ENCODE data around the gene ZFHX3. TPM values are rescaled to one million over a fixed set of nuclear protein-coding genes. Genes with fewer than 3 reads are reported as not detected.

The ZFHX3 gene
- total RNA-seq, 2 experiments from 2014 or later, result 2.5 to 2.9 TPM

DNA sequence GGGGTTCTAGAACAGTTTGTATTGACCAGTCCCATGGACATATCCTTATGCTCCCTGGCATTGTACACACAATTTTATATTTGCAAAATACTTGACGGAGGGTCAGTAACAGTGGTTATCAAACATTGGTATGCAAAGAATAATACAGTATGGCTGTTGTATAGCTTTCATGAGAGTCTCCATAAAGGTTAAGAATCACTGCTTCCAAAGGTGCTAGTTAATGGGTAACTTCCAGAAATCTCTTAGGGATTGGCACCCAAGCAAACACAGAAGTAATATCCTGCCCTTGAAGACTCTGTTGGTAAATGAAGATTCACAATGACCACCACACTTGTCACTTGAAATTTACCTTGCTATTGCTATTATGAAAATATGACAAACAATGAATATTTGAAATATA lies 239.2 kb downstream of the ZFHX3 start:
- ATAC-seq (no peak), DNase-seq (no peak)
- ChIA-PET POLR2A (no interaction called here), CTCF (interaction anchor here (1.1 kb wide), 1 partner anchor 9 kb away, joined by 3 read pairs; no protein-coding TSS in a partner anchor)
- Mint-ChIP-seq H3K27ac (no peak overlapping the region), H3K4me3 (no peak overlapping the region), H3K27me3 (ENCODE audit: low read depth) (no peaks in the 10 kb centered on the region), H3K36me3 (ENCODE audit: low read depth) (no peaks in the 10 kb centered on the region), H3K9me3 (ENCODE audit: insufficient read depth) (no peaks in the 10 kb centered on the region), H3K4me1 (ENCODE audit: low read depth) (no peaks in the 10 kb centered on the region)

GRCh38 chr16:72807245-72807644 lies 240.7 kb downstream of the ZFHX3 start:
- no peaks in the 10 kb centered on the region for H3K27me3 Mint-ChIP-seq (ENCODE audit: low read depth)
- no peak for ATAC-seq
- H3K36me3 Mint-ChIP-seq (ENCODE audit: low read depth), result no peaks in the 10 kb centered on the region
- ChIA-PET CTCF (no interaction called here), POLR2A (no interaction called here)
- no peak for DNase-seq
- H3K9me3 Mint-ChIP-seq (ENCODE audit: insufficient read depth), result no peaks in the 10 kb centered on the region
- no peak overlapping the region for H3K4me3 Mint-ChIP-seq
- no peaks in the 10 kb centered on the region for H3K4me1 Mint-ChIP-seq (ENCODE audit: low read depth)
- H3K27ac Mint-ChIP-seq, result no peak overlapping the region

- CTCF ChIA-PET, result no interaction called here
- no peak for ATAC-seq
- H3K4me3 Mint-ChIP-seq, result no peak overlapping the region
Measured at GRCh38 chr16:72805486-72805885, 242.4 kb downstream of the ZFHX3 start.

DNA sequence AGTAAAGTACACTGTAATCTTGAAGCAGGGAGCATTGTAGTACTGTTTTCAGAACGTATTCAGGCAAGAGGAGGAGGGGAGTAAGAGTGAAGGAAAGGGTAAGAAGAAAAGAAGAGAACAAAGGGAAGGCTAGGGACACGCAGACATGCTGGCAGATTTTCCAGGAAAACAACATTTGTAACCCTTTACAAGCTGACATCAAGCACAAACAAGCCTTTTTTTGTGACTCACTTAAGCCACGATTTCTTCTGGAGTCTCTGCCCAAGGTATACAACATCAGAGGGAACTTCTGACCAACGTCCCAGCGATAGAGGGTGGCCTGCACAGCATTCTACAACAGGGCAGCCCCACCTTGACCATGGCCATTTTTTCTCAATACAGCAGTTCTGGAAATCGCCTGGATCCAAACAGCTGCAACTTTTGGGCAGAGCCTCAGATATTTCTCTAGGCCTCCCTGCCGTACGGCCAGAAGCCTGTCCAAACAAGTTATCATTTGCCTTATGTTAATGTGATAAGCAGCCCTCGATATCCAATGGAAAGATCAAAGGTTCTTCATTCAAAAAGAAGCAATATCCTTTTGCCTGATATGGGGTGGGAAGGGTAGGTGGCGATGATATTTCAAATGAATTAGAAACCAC lies 247.3 kb downstream of the ZFHX3 start:
- Mint-ChIP-seq H3K36me3 (ENCODE audit: low read depth) (peaks cover 5% of the 10 kb centered on the region), H3K4me3 (no peak overlapping the region), H3K27me3 (ENCODE audit: low read depth) (no peaks in the 10 kb centered on the region), H3K27ac (no peak overlapping the region), H3K9me3 (ENCODE audit: insufficient read depth) (no peaks in the 10 kb centered on the region), H3K4me1 (ENCODE audit: low read depth) (no peaks in the 10 kb centered on the region)
- ChIA-PET POLR2A (no interaction called here), CTCF (no interaction called here)
- ATAC-seq (no peak), DNase-seq (no peak)

More at GRCh38 chr16:72805486-72805885, 242.4 kb downstream of the ZFHX3 start:
- Mint-ChIP-seq H3K27me3 (ENCODE audit: low read depth) (no peaks in the 10 kb centered on the region), H3K27ac (no peak overlapping the region), H3K36me3 (ENCODE audit: low read depth) (no peaks in the 10 kb centered on the region), H3K9me3 (ENCODE audit: insufficient read depth) (no peaks in the 10 kb centered on the region), H3K4me1 (ENCODE audit: low read depth) (no peaks in the 10 kb centered on the region)
- POLR2A ChIA-PET, result no interaction called here
- no peak for DNase-seq

- ATAC-seq (no peak), DNase-seq (no peak)
- Mint-ChIP-seq H3K9me3 (ENCODE audit: insufficient read depth) (no peaks in the 10 kb centered on the region), H3K4me3 (no peak overlapping the region), H3K27me3 (ENCODE audit: low read depth) (no peaks in the 10 kb centered on the region), H3K4me1 (ENCODE audit: low read depth) (no peaks in the 10 kb centered on the region), H3K36me3 (ENCODE audit: low read depth) (peaks cover 7% of the 10 kb centered on the region), H3K27ac (no peak overlapping the region)
- ChIA-PET POLR2A (no interaction called here), CTCF (no interaction called here)
Measured at GRCh38 chr16:72798264-72798663, 249.7 kb downstream of the ZFHX3 start.

DNA sequence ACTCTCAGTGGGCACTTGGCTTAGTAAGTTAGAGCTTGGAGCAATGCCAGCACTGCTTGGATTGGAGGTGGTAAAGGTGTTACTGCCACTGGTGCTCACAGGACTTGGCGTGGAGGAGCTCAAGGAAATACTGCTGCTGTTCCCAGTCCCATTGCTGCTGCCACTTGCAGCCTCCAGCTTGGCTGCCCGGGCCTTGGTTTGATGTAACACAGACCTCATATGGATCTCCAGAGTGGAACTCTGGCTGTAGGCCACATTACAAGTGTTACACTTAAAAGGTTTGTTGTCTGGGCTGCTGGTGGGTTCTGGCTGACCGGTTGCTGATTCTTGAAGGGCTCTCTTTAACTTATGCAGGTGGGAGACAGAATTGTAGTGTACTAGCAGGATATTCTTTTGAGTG lies 250.3 kb downstream of the ZFHX3 start:
- no peak overlapping the region for H3K4me3 Mint-ChIP-seq
- ChIA-PET CTCF (no interaction called here), POLR2A (no interaction called here)
- no peaks in the 10 kb centered on the region for H3K4me1 Mint-ChIP-seq (ENCODE audit: low read depth)
- no peak overlapping the region for H3K27ac Mint-ChIP-seq
- peaks cover 7% of the 10 kb centered on the region for H3K36me3 Mint-ChIP-seq (ENCODE audit: low read depth)
- no peaks in the 10 kb centered on the region for H3K9me3 Mint-ChIP-seq (ENCODE audit: insufficient read depth)
- no peak for ATAC-seq
- H3K27me3 Mint-ChIP-seq (ENCODE audit: low read depth), result no peaks in the 10 kb centered on the region
- no peak for DNase-seq

- ATAC-seq, result no peak
- no peak for DNase-seq
- H3K36me3 Mint-ChIP-seq (ENCODE audit: low read depth), result peaks cover 7% of the 10 kb centered on the region
- POLR2A ChIA-PET, result interaction anchor here (0.6 kb wide), 1 partner anchor 122 kb away, joined by 3 read pairs; no protein-coding TSS in a partner anchor
- no peaks in the 10 kb centered on the region for H3K27me3 Mint-ChIP-seq (ENCODE audit: low read depth)
- CTCF ChIA-PET, result interaction anchor here (2.1 kb wide), 1 partner anchor 36 kb away, joined by 13 read pairs; no protein-coding TSS in a partner anchor
- H3K4me1 Mint-ChIP-seq (ENCODE audit: low read depth), result no peaks in the 10 kb centered on the region
- no peaks in the 10 kb centered on the region for H3K9me3 Mint-ChIP-seq (ENCODE audit: insufficient read depth)
- no peak overlapping the region for H3K4me3 Mint-ChIP-seq
- no peak overlapping the region for H3K27ac Mint-ChIP-seq
Measured at GRCh38 chr16:72796222-72796621, 251.7 kb downstream of the ZFHX3 start.

DNA sequence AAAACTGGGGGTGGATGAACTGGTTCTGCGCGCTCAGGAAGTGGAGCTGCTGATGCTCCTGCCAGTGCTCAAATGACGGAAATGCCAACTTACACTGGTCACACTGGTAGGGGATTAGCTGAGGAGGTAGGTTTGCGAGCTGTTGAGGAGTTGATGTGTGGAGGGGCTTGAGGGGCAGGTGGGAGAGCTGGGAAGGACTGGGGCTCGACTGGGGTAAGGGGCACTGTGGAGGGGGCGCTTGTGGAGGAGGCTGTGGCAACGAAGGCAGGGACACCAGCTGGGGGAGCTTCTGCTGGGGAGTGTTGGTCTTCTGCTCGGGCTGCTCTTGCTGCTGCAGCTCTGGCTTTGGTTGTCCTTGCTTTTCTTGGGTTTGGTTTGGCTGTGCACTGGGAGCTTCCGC lies 252.9 kb downstream of the ZFHX3 start:
- Mint-ChIP-seq H3K36me3 (ENCODE audit: low read depth) (peaks cover 9% of the 10 kb centered on the region), H3K4me3 (no peak overlapping the region), H3K27me3 (ENCODE audit: low read depth) (peaks cover 6% of the 10 kb centered on the region), H3K27ac (no peak overlapping the region), H3K9me3 (ENCODE audit: insufficient read depth) (no peaks in the 10 kb centered on the region), H3K4me1 (ENCODE audit: low read depth) (no peaks in the 10 kb centered on the region)
- CTCF ChIA-PET, result interaction anchor here (2.1 kb wide), 1 partner anchor 38 kb away, joined by 13 read pairs; no protein-coding TSS in a partner anchor
- DNase-seq (no peak), ATAC-seq (no peak)
- POLR2A ChIA-PET, result no interaction called here

DNA sequence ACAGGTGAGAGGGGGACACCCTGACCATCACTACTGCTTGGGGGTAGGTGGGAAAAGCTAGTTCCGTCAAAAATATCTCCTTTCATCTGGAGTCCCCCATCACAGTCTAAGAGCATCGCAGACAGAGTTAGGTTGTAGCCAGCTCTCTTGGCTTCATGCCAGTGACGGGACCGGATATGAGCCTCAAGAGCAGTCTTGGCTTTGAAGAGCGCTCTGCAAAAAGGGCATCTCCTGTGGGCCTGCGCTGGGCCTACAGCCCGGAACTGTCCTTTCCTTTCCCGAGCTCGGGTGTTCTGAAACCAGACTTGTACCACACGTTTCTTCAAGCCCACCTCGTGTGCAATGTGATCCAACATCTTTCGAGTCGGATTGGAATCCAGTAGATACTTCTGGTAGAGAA lies 253.6 kb downstream of the ZFHX3 start:
- ChIA-PET POLR2A (no interaction called here), CTCF (interaction anchor here (2.1 kb wide), 1 partner anchor 38 kb away, joined by 13 read pairs; no protein-coding TSS in a partner anchor)
- H3K4me3 Mint-ChIP-seq, result no peak overlapping the region
- ATAC-seq (no peak), DNase-seq (no peak)
- no peaks in the 10 kb centered on the region for H3K9me3 Mint-ChIP-seq (ENCODE audit: insufficient read depth)
- no peak overlapping the region for H3K27ac Mint-ChIP-seq
- H3K4me1 Mint-ChIP-seq (ENCODE audit: low read depth), result no peaks in the 10 kb centered on the region
- peaks cover 12% of the 10 kb centered on the region for H3K36me3 Mint-ChIP-seq (ENCODE audit: low read depth)
- H3K27me3 Mint-ChIP-seq (ENCODE audit: low read depth), result peaks cover 10% of the 10 kb centered on the region

GRCh38 chr16:72793716-72794115 lies 254.2 kb downstream of the ZFHX3 start:
- CTCF ChIA-PET, result interaction anchor here (0.9 kb wide), 1 partner anchor 39 kb away, joined by 3 read pairs; no protein-coding TSS in a partner anchor
- Mint-ChIP-seq H3K36me3 (ENCODE audit: low read depth) (peaks cover 14% of the 10 kb centered on the region), H3K27me3 (ENCODE audit: low read depth) (peaks cover 13% of the 10 kb centered on the region), H3K4me3 (no peak overlapping the region), H3K27ac (no peak overlapping the region), H3K9me3 (ENCODE audit: insufficient read depth) (no peaks in the 10 kb centered on the region), H3K4me1 (ENCODE audit: low read depth) (no peaks in the 10 kb centered on the region)
- DNase-seq (no peak), ATAC-seq (no peak)
- POLR2A ChIA-PET, result no interaction called here

DNA sequence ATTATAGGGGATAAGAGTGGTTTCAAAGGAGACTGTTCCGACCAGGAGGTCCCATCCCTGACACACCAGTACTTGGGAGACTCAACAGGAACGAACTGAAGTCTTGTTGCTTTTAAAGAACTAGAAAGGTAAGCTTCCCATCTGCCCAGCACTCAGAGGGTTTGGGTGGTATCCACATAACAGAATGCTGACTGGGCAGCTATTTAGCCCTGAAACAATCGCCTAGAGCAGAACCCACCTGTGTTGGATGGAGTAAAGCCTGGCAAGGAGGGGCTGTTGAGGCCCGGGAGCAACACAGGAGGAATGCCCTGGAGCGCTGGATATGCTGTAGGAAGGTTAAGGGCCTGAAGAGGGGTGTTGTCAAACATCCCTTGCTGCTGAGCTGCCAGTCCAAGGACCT lies 254.9 kb downstream of the ZFHX3 start:
- CTCF ChIA-PET, result interaction anchor here (0.9 kb wide), 1 partner anchor 40 kb away, joined by 3 read pairs; no protein-coding TSS in a partner anchor
- H3K27ac Mint-ChIP-seq, result no peak overlapping the region
- H3K4me3 Mint-ChIP-seq, result no peak overlapping the region
- POLR2A ChIA-PET, result no interaction called here
- H3K27me3 Mint-ChIP-seq (ENCODE audit: low read depth), result peaks cover 17% of the 10 kb centered on the region
- DNase-seq (no peak), ATAC-seq (no peak)
- no peaks in the 10 kb centered on the region for H3K9me3 Mint-ChIP-seq (ENCODE audit: insufficient read depth)
- peaks cover 14% of the 10 kb centered on the region for H3K36me3 Mint-ChIP-seq (ENCODE audit: low read depth)
- peaks cover 7% of the 10 kb centered on the region for H3K4me1 Mint-ChIP-seq (ENCODE audit: low read depth)

GRCh38 chr16:72791786-72792185 lies 256.1 kb downstream of the ZFHX3 start:
- no peak for DNase-seq
- Mint-ChIP-seq H3K9me3 (ENCODE audit: insufficient read depth) (no peaks in the 10 kb centered on the region), H3K36me3 (ENCODE audit: low read depth) (peaks cover 11% of the 10 kb centered on the region), H3K4me1 (ENCODE audit: low read depth) (peaks cover 15% of the 10 kb centered on the region), H3K4me3 (no peak overlapping the region), H3K27me3 (ENCODE audit: low read depth) (peaks cover 21% of the 10 kb centered on the region), H3K27ac (no peak overlapping the region)
- ChIA-PET CTCF (interaction anchor here (0.6 to 3.4 kb wide), 3 partner anchors 20 to 65 kb away, joined by 3 to 13 read pairs (median 12); no protein-coding TSS in a partner anchor), POLR2A (no interaction called here)
- no peak for ATAC-seq

All from activated CD8-positive, alpha-beta T cell treated with anti-CD3 and anti-CD28 coated beads, Interleukin-2, amount 10 ng/mL, durations not matched to agents 7 days and 5 days (primary cell).